Measurements from ENCODE around the gene CHGA. TPM values are rescaled to one million over a fixed set of nuclear protein-coding genes. Genes with fewer than 3 reads are reported as not detected.

Gene CHGA
- total RNA-seq, 1 donor from 2014 or later = not detected

GRCh38 chr14:92917041-92917940 lies 5.7 kb upstream of the CHGA start:
- DNase-seq = no peak
- intact Hi-C loops (cut with DNase I) = no loop called here
- no peak for ATAC-seq

GRCh38 chr14:92917956-92918355 lies 5.0 kb upstream of the CHGA start:
- DNase-seq = no peak
- no peaks in the 10 kb centered on the region for H3K4me1 ChIP-seq
- peaks cover 10% of the 10 kb centered on the region for H3K27me3 ChIP-seq
- H3K4me3 ChIP-seq = no peak overlapping the region
- TF ChIP-seq CTCF (IDR thresholded peaks at IDR 0.05) = no peak
- intact Hi-C loops (cut with DNase I) = no loop called here
- H3K9me3 ChIP-seq = no peaks in the 10 kb centered on the region
- no peak for ATAC-seq
- no peak overlapping the region for H3K27ac ChIP-seq
- H3K36me3 ChIP-seq = no peaks in the 10 kb centered on the region

More at GRCh38 chr14:92917041-92917940, 5.7 kb upstream of the CHGA start:
- Histone ChIP-seq H3K9me3 (no peaks in the 10 kb centered on the region), H3K4me3 (no peak overlapping the region), H3K36me3 (no peaks in the 10 kb centered on the region), H3K27ac (no peak overlapping the region), H3K4me1 (no peaks in the 10 kb centered on the region), H3K27me3 (peaks cover 6% of the 10 kb centered on the region)
- no peak for TF ChIP-seq CTCF (IDR thresholded peaks at IDR 0.05)

- no peak overlapping the region for H3K4me3 ChIP-seq
- intact Hi-C loops (cut with DNase I) = no loop called here
- H3K36me3 ChIP-seq = no peaks in the 10 kb centered on the region
- ATAC-seq (no peak), DNase-seq (no peak)
- no peak for TF ChIP-seq CTCF (IDR thresholded peaks at IDR 0.05)
- no peaks in the 10 kb centered on the region for H3K4me1 ChIP-seq
- no peak overlapping the region for H3K27ac ChIP-seq
- H3K9me3 ChIP-seq = no peaks in the 10 kb centered on the region
- H3K27me3 ChIP-seq = peaks cover 22% of the 10 kb centered on the region
Observed at GRCh38 chr14:92920001-92920400, 2.9 kb upstream of the CHGA start.

- no peak for TF ChIP-seq CTCF (IDR thresholded peaks at IDR 0.05)
- no peak for ATAC-seq
- H3K4me3 ChIP-seq = no peak overlapping the region
- no peak overlapping the region for H3K27ac ChIP-seq
- no peaks in the 10 kb centered on the region for H3K4me1 ChIP-seq
- intact Hi-C loops (cut with DNase I) = no loop called here
- no peaks in the 10 kb centered on the region for H3K36me3 ChIP-seq
- H3K27me3 ChIP-seq = peaks cover 22% of the 10 kb centered on the region
- H3K9me3 ChIP-seq = no peaks in the 10 kb centered on the region
- no peak for DNase-seq
Observed at GRCh38 chr14:92922155-92922735, 705 bp upstream of the CHGA start.

GRCh38 chr14:92923744-92924103 lies 774 bp downstream of the CHGA start:
- Histone ChIP-seq H3K36me3 (no peaks in the 10 kb centered on the region), H3K27ac (no peak overlapping the region), H3K9me3 (no peaks in the 10 kb centered on the region), H3K27me3 (peaks cover 22% of the 10 kb centered on the region), H3K4me1 (no peaks in the 10 kb centered on the region), H3K4me3 (no peak overlapping the region)
- intact Hi-C loops (cut with DNase I) = no loop called here
- no peak for TF ChIP-seq CTCF (IDR thresholded peaks at IDR 0.05)
- DNase-seq (no peak), ATAC-seq (no peak)
